Right atrium auricular region (tissue), 2 donors: ENCODE results near the gene TPO. TPM values are rescaled to one million over a fixed set of nuclear protein-coding genes. Genes with fewer than 3 reads are reported as not detected.

Experiments
- DNase-seq: peaks from one replicate; pipeline ENCODE4 v3.0.0-alpha.2; 2019; ENCODE audit warnings: low spot score
- H3K27ac ChIP-seq, 2 donors: fragments of 200-600 bp; sonication (generic); 1 replicate in 1 of 2; 2 replicates in 1 of 2; pipeline ENCODE4 v1.5.1; 2016 to 2019
- H3K27me3 ChIP-seq, 2 donors: fragments of 200-600 bp; sonication (generic); one replicate each; pipeline versions ENCODE4 v1.5.1 to v1.6.0; 2017 to 2019
- H3K36me3 ChIP-seq: fragments of 200-600 bp; sonication (generic); one replicate; pipeline ENCODE4 v1.5.1; 2016
- H3K4me1 ChIP-seq, 2 donors: fragments of 200-600 bp; sonication (generic); one replicate each; pipeline versions ENCODE4 v1.5.1 to v1.6.0; 2017 to 2019
- H3K4me3 ChIP-seq, 2 donors: fragments of 200-600 bp; sonication (generic); 1 replicate in 1 of 2; 2 replicates in 1 of 2; pipeline ENCODE4 v1.5.1; 2017 to 2019; ENCODE audit warnings: mild to moderate bottlenecking in 1 of 2, moderate library complexity in 1 of 2
- H3K9me3 ChIP-seq, 2 donors: fragments of 200-600 bp; sonication (generic); one replicate each; pipeline ENCODE4 v1.5.1; 2019
- CTCF ChIP-seq, 2 donors: fragments of 200-600 bp; sonication (generic); IDR thresholded peaks; one replicate each; pipeline ENCODE4 v1.5.1; 2019; ENCODE audit warnings: antibody characterized with exemption in 2 of 2
- total RNA-seq, 2 donors: library from RNA; depleted of rRNA; stranded (reverse); fragments of >200 nt; gene quantifications; one replicate each; pipeline ENCODE4 v1.1.0, GENCODE V29; 2016

Gene TPO
- total RNA-seq, 2 donors from 2014 or later, result 0.08 to 2.7 TPM

- Histone ChIP-seq H3K4me3 (no peak overlapping the region), H3K27me3 (no peaks in the 10 kb centered on the region), H3K4me1 (no peaks in the 10 kb centered on the region), H3K36me3 (no peaks in the 10 kb centered on the region), H3K9me3 (no peaks in the 10 kb centered on the region), H3K27ac (no peak overlapping the region)
- no peak for TF ChIP-seq CTCF (IDR thresholded peaks at IDR 0.05)
- no peak for DNase-seq
Measured at GRCh38 chr2:1497122-1497611, 83.9 kb downstream of the TPO start.

GRCh38 chr2:1498176-1498575 is 84.9 kb downstream of the TPO start:
- no peak for TF ChIP-seq CTCF (IDR thresholded peaks at IDR 0.05)
- H3K9me3 ChIP-seq, result no peaks in the 10 kb centered on the region
- no peak overlapping the region for H3K4me3 ChIP-seq
- H3K4me1 ChIP-seq, result no peaks in the 10 kb centered on the region
- no peak overlapping the region for H3K27ac ChIP-seq
- no peaks in the 10 kb centered on the region for H3K27me3 ChIP-seq
- H3K36me3 ChIP-seq, result no peaks in the 10 kb centered on the region
- DNase-seq, result no peak

GRCh38 chr2:1499033-1499795 is 86.0 kb downstream of the TPO start:
- Histone ChIP-seq H3K9me3 (no peaks in the 10 kb centered on the region), H3K4me3 (no peak overlapping the region), H3K27ac (no peak overlapping the region), H3K4me1 (no peaks in the 10 kb centered on the region), H3K36me3 (no peaks in the 10 kb centered on the region), H3K27me3 (no peaks in the 10 kb centered on the region)
- no peak for TF ChIP-seq CTCF (IDR thresholded peaks at IDR 0.05)
- DNase-seq, result no peak

GRCh38 chr2:1501038-1501851 is 88.0 kb downstream of the TPO start:
- Histone ChIP-seq H3K27ac (no peak overlapping the region), H3K4me3 (no peak overlapping the region), H3K27me3 (no peaks in the 10 kb centered on the region), H3K36me3 (no peaks in the 10 kb centered on the region), H3K9me3 (no peaks in the 10 kb centered on the region), H3K4me1 (no peaks in the 10 kb centered on the region)
- no peak for TF ChIP-seq CTCF (IDR thresholded peaks at IDR 0.05)
- DNase-seq, result no peak

- H3K36me3 ChIP-seq, result no peaks in the 10 kb centered on the region
- TF ChIP-seq CTCF (IDR thresholded peaks at IDR 0.05), result no peak
- H3K27ac ChIP-seq, result no peak overlapping the region
- no peaks in the 10 kb centered on the region for H3K27me3 ChIP-seq
- no peak for DNase-seq
- H3K9me3 ChIP-seq, result no peaks in the 10 kb centered on the region
- no peaks in the 10 kb centered on the region for H3K4me1 ChIP-seq
- no peak overlapping the region for H3K4me3 ChIP-seq
Measured at GRCh38 chr2:1501991-1502390, 88.7 kb downstream of the TPO start.
